HCT116 (cell line): ENCODE measurements around the gene TMEM201. TPM values are rescaled to one million over a fixed set of nuclear protein-coding genes. Genes with fewer than 3 reads are reported as not detected.

Experiments used
- ATAC-seq: fragments of 200-7000 bp; cut with Tn5 transposase; 2 replicates; pipeline ENCODE4 v1.9.1; 2020; ENCODE audit warnings: mild to moderate bottlenecking, moderate library complexity
- BruUV-seq: library from RNA; stranded (reverse); fragments of 400-500 nt; replicated peaks from 2 replicates; lab custom pipeline; 2021; lab: Mats Ljungman, UMichigan
- CTCF ChIA-PET: fragments of 300-600 bp; sonication (Branson Sonifier 250); formaldehyde crosslinking; loops from one replicate; lab custom pipeline; 2021; ENCODE audit warnings: antibody characterized with exemption; lab: Charles Lee
- POLR2A ChIA-PET: fragments of 300-600, 350-600 bp; sonication (Branson Sonifier 250); formaldehyde crosslinking; loops from one replicate; lab custom pipeline; 2021; ENCODE audit warnings: antibody characterized with exemption; lab: Charles Lee
- RAD21 ChIA-PET, 2 experiments: fragments of 300-600 bp; sonication (Branson Sonifier 250); formaldehyde crosslinking; loops; one replicate each; lab custom pipeline; 2023; ENCODE audit warnings: low total read pairs in 2 of 2; ENCODE audit not compliant: uncharacterized antibody in 2 of 2, unreplicated experiment in 2 of 2, low non-redundant PET in 1 of 2; lab: Charles Lee
- DNase-seq: peaks from one replicate; pipeline ENCODE4 v3.0.0-alpha.2; 2010; ENCODE audit warnings: low read depth, low spot score
- H2AFZ ChIP-seq: fragments of 200-600 bp; shearing (Covaris generic), sonication (generic); 2 replicates; pipeline ENCODE4 v1.6.1; 2017; ENCODE audit warnings: low read depth, mixed run types, mixed read lengths, antibody characterized with exemption, low read length; ENCODE audit not compliant: poor library complexity, severe bottlenecking
- H3K27ac ChIP-seq: 2 replicates; pipeline ENCODE4 v1.5.1; 2012; ENCODE audit warnings: low read depth, low read length
- H3K27me3 ChIP-seq: fragments of 200-600 bp; sonication (generic); 2 replicates; pipeline ENCODE4 v1.6.1; 2016; ENCODE audit warnings: mixed run types, low read length, mixed read lengths; ENCODE audit not compliant: insufficient read depth
- H3K36me3 ChIP-seq, 2 experiments: fragments of 200-500 bp in 1 of 2; fragments of 200-600 bp in 1 of 2; sonication (Bioruptor generic) in 1 of 2; sonication (generic) in 1 of 2; 2 replicates each; pipeline versions ENCODE4 v1.5.1 to v1.6.1; 2014 to 2016; ENCODE audit warnings: low read length in 2 of 2, inconsistent platforms in 1 of 2, mixed read lengths in 1 of 2, mixed run types in 1 of 2; ENCODE audit not compliant: insufficient read depth in 2 of 2, control insufficient read depth in 1 of 2
- H3K4me1 ChIP-seq, 2 experiments: fragments of 200-600 bp in 1 of 2; sonication (generic) in 1 of 2; 2 replicates each; pipeline versions ENCODE4 v1.5.1 to v1.6.1; 2012 to 2017; ENCODE audit warnings: low read length in 2 of 2, inconsistent platforms in 1 of 2, mild to moderate bottlenecking in 1 of 2, mixed read lengths in 1 of 2, mixed run types in 1 of 2, moderate library complexity in 1 of 2; ENCODE audit not compliant: insufficient read depth in 2 of 2, control insufficient read depth in 1 of 2
- H3K4me2 ChIP-seq: fragments of 200-600 bp; sonication (generic); 2 replicates; pipeline ENCODE4 v1.6.1; 2017; ENCODE audit warnings: mixed run types, low read length, mixed read lengths
- H3K4me3 ChIP-seq, 2 experiments: fragments of 200-600 bp in 1 of 2; sonication (generic) in 1 of 2; replicated peaks in 1 of 2; 2 replicates each; pipeline ENCODE4 v1.5.1; 2011 to 2016; ENCODE audit warnings: low read length in 2 of 2, control low read depth in 1 of 2, low read depth in 1 of 2, mild to moderate bottlenecking in 1 of 2, mixed read lengths in 1 of 2, mixed run types in 1 of 2
- H3K79me2 ChIP-seq: fragments of 200-600 bp; sonication (generic); 2 replicates; pipeline ENCODE4 v1.6.1; 2017; ENCODE audit warnings: mild to moderate bottlenecking, mixed run types, low read length, moderate library complexity, mixed read lengths; ENCODE audit not compliant: insufficient read depth
- H3K9ac ChIP-seq: fragments of 200-600 bp; sonication (generic); 2 replicates; pipeline ENCODE4 v1.6.1; 2016; ENCODE audit warnings: low read length, mixed read lengths
- H3K9me2 ChIP-seq: fragments of 200-600 bp; sonication (generic), shearing (Covaris generic); 2 replicates; pipeline ENCODE4 v1.6.1; 2017; ENCODE audit warnings: mixed run types, mild to moderate bottlenecking, moderate library complexity; ENCODE audit not compliant: insufficient read depth
- H3K9me3 ChIP-seq, 2 experiments: fragments of 200-500 bp in 1 of 2; fragments of 200-600 bp in 1 of 2; sonication (Bioruptor generic) in 1 of 2; sonication (generic) in 1 of 2; 2 replicates each; pipeline ENCODE4 v1.6.1; 2014 to 2017; ENCODE audit warnings: low read length in 2 of 2, mixed read lengths in 2 of 2, inconsistent platforms in 1 of 2, low read depth in 1 of 2, mild to moderate bottlenecking in 1 of 2, mixed run types in 1 of 2, moderate library complexity in 1 of 2; ENCODE audit not compliant: control insufficient read depth in 1 of 2, insufficient read depth in 1 of 2
- H4K20me1 ChIP-seq: fragments of 200-600 bp; sonication (generic), shearing (Covaris generic); 2 replicates; pipeline ENCODE4 v1.6.1; 2017; ENCODE audit warnings: mixed run types, mild to moderate bottlenecking, moderate library complexity; ENCODE audit not compliant: insufficient read depth
- CBX3 ChIP-seq: IDR thresholded peaks from 2 replicates; pipeline ENCODE4 v1.6.1; 2012; ENCODE audit warnings: low read depth
- EZH2 ChIP-seq: fragments of 200-600 bp; sonication (generic); IDR thresholded peaks from 2 replicates; pipeline ENCODE4 v1.6.1; 2017; ENCODE audit warnings: antibody characterized with exemption, mixed run types
- FOSL1 ChIP-seq: IDR thresholded peaks from 2 replicates; pipeline ENCODE4 v1.6.1; 2012; ENCODE audit warnings: low read depth
- RAD21 ChIP-seq: IDR thresholded peaks from 2 replicates; pipeline ENCODE4 v1.6.1; 2012; ENCODE audit warnings: low read depth, mild to moderate bottlenecking
- SIN3A ChIP-seq: IDR thresholded peaks from 2 replicates; pipeline ENCODE4 v1.6.1; 2012; ENCODE audit warnings: low read depth
- SRF ChIP-seq: IDR thresholded peaks from 2 replicates; pipeline ENCODE4 v1.6.1; 2012; ENCODE audit warnings: low read depth
- YY1 ChIP-seq: IDR thresholded peaks from 2 replicates; pipeline ENCODE4 v1.6.1; 2011; ENCODE audit warnings: low read length, low read depth, moderate library complexity, mild to moderate bottlenecking; ENCODE audit not compliant: insufficient replicate concordance; ENCODE audit errors: extremely low read depth
- ZNF274 ChIP-seq: fragments of 200-500 bp; sonication (Bioruptor generic); IDR thresholded peaks from 2 replicates; pipeline ENCODE4 v1.6.1; 2014; ENCODE audit warnings: mild to moderate bottlenecking, low read depth, low read length, inconsistent platforms
- intact Hi-C: fragments of 100-400 bp; cut with micrococcal nuclease; formaldehyde crosslinking; loops from 2 replicates; pipeline ENCODE4 v1.10.0; 2022
- total RNA-seq: library from RNA; stranded (reverse); gene quantifications from one replicate; pipeline ENCODE4 v1.2.1, GENCODE V29; 2021; ENCODE audit not compliant: unreplicated experiment
- TF ChIP-seq, protein P1 (sequence below): IDR thresholded peaks from 2 replicates; pipeline ENCODE4 v1.6.1; 2012; ENCODE audit warnings: low read depth
- TF ChIP-seq, protein P2 (sequence below): IDR thresholded peaks from 2 replicates; pipeline ENCODE4 v1.6.1; 2012
- TF ChIP-seq, protein P3 (sequence below): IDR thresholded peaks from 2 replicates; pipeline ENCODE4 v1.6.1; 2012
- TF ChIP-seq, protein P4 (sequence below): IDR thresholded peaks from 2 replicates; pipeline ENCODE4 v1.6.1; 2011; ENCODE audit warnings: mild to moderate bottlenecking, low read length, moderate library complexity; ENCODE audit not compliant: insufficient replicate concordance; ENCODE audit errors: extremely low read depth

TMEM201 gene
- total RNA-seq, 1 experiment from 2014 or later: 27.6 TPM

DNA sequence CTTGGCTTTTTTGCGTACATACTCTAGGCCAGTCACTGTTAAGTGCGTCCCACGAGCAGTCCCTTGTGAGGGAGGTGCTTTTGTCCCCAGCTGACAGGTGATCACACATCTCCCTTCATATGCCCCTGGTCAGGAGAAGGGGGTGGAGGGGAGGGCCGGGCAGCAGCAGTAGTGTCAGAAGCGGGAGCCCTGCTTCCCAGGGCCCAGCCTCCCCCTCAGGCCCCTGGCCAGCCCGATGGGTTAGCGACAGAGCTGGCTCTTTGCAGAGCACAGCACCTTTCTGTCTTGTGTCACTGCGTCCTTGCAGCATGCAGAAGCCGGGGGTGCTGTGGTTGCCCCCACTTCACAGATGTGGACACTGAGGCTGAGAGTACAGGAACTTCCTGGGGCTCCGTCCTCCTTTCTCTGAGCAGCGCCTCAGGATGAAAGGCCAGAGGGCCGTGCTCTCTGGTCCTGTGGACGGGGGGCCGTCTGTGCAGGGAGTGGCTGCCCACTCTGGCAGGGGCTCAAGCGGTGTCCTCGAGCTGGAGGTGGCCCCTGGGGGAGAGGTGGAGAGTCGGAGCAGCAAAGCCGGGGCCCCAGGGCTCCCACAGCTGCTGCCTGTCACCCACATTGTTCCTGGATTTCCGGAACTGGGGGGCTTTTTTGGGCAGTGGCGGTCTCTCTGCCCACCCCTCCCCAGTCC lies 5.9 kb downstream of the TMEM201 start (continued):
- TF ChIP-seq, protein P1, sequence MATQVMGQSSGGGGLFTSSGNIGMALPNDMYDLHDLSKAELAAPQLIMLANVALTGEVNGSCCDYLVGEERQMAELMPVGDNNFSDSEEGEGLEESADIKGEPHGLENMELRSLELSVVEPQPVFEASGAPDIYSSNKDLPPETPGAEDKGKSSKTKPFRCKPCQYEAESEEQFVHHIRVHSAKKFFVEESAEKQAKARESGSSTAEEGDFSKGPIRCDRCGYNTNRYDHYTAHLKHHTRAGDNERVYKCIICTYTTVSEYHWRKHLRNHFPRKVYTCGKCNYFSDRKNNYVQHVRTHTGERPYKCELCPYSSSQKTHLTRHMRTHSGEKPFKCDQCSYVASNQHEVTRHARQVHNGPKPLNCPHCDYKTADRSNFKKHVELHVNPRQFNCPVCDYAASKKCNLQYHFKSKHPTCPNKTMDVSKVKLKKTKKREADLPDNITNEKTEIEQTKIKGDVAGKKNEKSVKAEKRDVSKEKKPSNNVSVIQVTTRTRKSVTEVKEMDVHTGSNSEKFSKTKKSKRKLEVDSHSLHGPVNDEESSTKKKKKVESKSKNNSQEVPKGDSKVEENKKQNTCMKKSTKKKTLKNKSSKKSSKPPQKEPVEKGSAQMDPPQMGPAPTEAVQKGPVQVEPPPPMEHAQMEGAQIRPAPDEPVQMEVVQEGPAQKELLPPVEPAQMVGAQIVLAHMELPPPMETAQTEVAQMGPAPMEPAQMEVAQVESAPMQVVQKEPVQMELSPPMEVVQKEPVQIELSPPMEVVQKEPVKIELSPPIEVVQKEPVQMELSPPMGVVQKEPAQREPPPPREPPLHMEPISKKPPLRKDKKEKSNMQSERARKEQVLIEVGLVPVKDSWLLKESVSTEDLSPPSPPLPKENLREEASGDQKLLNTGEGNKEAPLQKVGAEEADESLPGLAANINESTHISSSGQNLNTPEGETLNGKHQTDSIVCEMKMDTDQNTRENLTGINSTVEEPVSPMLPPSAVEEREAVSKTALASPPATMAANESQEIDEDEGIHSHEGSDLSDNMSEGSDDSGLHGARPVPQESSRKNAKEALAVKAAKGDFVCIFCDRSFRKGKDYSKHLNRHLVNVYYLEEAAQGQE: no peak
- TF ChIP-seq SRF: no peak

DNA sequence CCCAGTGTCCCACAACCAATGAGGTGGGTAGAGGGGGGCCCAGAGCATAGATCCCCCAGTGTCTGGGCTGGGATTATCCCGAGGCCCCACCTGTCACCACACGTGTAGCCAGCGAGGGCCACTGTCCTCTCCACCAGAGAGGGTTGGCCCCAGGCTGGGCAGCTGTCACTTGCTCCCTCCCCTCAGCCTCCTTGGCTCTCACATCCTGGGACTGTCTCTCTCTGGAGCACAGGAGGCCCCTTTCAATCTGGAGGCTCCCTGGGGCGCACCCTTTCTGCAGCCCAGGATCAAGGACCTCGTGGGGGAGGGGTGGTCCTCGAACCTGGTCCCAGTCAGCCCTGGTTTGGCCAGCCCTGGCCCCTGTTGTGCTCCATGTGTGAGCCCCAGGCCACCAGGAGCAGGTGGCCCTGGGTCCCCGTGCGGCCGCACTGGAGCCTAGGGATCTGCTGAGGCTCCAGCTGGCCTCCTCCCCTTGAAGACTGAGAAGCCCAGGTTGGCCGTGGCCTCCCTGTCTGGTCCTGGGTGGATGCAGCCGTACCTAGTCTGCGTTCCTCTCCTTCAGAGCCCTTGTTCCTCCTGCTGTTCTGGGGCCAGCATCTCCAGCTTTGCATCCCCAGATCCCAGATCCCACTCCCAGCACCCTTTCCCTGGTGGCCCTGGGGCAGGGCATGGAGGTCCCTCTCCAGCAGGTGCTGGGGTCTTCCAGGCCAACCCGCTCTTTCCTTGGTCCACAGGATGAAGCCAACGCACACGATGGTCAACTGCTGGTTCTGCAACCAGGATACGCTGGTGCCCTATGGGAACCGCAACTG lies 6.7 kb downstream of the TMEM201 start:
- CTCF ChIA-PET: no interaction called here
- peaks cover 5 to 17% of the 10 kb centered on the region in 2 experiments; a peak in 3 of 4 replicates for H3K4me1 ChIP-seq
- TF ChIP-seq, protein P2, sequence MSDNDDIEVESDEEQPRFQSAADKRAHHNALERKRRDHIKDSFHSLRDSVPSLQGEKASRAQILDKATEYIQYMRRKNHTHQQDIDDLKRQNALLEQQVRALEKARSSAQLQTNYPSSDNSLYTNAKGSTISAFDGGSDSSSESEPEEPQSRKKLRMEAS: no peak
- TF ChIP-seq FOSL1 (no peak), SIN3A (no peak), ZNF274 (no peak), YY1 (no peak), CBX3 (no peak), SRF (no peak), RAD21 (no peak), EZH2 (no peak)
- TF ChIP-seq, protein P3, sequence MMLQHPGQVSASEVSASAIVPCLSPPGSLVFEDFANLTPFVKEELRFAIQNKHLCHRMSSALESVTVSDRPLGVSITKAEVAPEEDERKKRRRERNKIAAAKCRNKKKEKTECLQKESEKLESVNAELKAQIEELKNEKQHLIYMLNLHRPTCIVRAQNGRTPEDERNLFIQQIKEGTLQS: no peak
- TF ChIP-seq, protein P4, sequence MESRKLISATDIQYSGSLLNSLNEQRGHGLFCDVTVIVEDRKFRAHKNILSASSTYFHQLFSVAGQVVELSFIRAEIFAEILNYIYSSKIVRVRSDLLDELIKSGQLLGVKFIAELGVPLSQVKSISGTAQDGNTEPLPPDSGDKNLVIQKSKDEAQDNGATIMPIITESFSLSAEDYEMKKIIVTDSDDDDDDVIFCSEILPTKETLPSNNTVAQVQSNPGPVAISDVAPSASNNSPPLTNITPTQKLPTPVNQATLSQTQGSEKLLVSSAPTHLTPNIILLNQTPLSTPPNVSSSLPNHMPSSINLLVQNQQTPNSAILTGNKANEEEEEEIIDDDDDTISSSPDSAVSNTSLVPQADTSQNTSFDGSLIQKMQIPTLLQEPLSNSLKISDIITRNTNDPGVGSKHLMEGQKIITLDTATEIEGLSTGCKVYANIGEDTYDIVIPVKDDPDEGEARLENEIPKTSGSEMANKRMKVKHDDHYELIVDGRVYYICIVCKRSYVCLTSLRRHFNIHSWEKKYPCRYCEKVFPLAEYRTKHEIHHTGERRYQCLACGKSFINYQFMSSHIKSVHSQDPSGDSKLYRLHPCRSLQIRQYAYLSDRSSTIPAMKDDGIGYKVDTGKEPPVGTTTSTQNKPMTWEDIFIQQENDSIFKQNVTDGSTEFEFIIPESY: no peak
- TF ChIP-seq, all 23 proteins: peak for 0
- ATAC-seq (no peak), DNase-seq (no peak)
- Histone ChIP-seq H3K4me2 (no peak overlapping the region), H3K9me2 (no peaks in the 10 kb centered on the region), H3K36me3 (peaks cover 4 to 17% of the 10 kb centered on the region in 2 experiments; a peak in 2 of 4 replicates), H3K9ac (no peak overlapping the region), H2AFZ (no peak overlapping the region), H3K4me3 (no peak overlapping the region), H3K9me3 (no peaks in the 10 kb centered on the region), H4K20me1 (peaks cover 17% of the 10 kb centered on the region; the same call in 1 of the 2 replicates), H3K27me3 (no peaks in the 10 kb centered on the region), H3K27ac (no peak overlapping the region), H3K79me2 (peaks cover 66% of the 10 kb centered on the region)
- intact Hi-C loops: no loop called here
- RAD21 ChIA-PET: no interaction called here
- POLR2A ChIA-PET: no interaction called here
- BruUV-seq: no TSS peak
